Endodermal cell (in vitro differentiated cells): ENCODE results near the gene KIDINS220. TPM values are rescaled to one million over a fixed set of nuclear protein-coding genes. Genes with fewer than 3 reads are reported as not detected.

Source experiments
- DNase-seq: peaks from one replicate; pipeline ENCODE4 v3.0.0-alpha.2; 2017
- H3K27ac ChIP-seq: 2 replicates; pipeline ENCODE4 v1.5.1; 2013; ENCODE audit warnings: mild to moderate bottlenecking, low read depth, low read length, moderate library complexity
- H3K27me3 ChIP-seq: 2 replicates; pipeline ENCODE4 v1.6.1; 2013; ENCODE audit warnings: mild to moderate bottlenecking, low read length, moderate library complexity; ENCODE audit not compliant: insufficient read depth, control insufficient read depth, poor library complexity, severe bottlenecking
- H3K36me3 ChIP-seq: 2 replicates; pipeline ENCODE4 v1.7.0; 2013; ENCODE audit warnings: mild to moderate bottlenecking, low read length, moderate library complexity; ENCODE audit not compliant: control insufficient read depth, insufficient read depth
- H3K4me1 ChIP-seq: one replicate; pipeline ENCODE4 v1.7.0; 2013; ENCODE audit warnings: low read length; ENCODE audit not compliant: control insufficient read depth, insufficient read depth
- H3K4me3 ChIP-seq: 2 replicates; pipeline ENCODE4 v1.5.1; 2013; ENCODE audit warnings: mild to moderate bottlenecking, low read length, moderate library complexity
- H3K9ac ChIP-seq: 2 replicates; pipeline ENCODE4 v1.6.1; 2013; ENCODE audit warnings: mild to moderate bottlenecking, low read length, moderate library complexity; ENCODE audit not compliant: poor library complexity, severe bottlenecking; ENCODE audit errors: extremely low read depth
- H3K9me3 ChIP-seq: 2 replicates; pipeline ENCODE4 v1.6.1; 2013; ENCODE audit warnings: mild to moderate bottlenecking, low read length, moderate library complexity; ENCODE audit not compliant: control insufficient read depth
- H3K27ac Mint-ChIP-seq: 2 replicates; pipeline ENCODE4 v1.8.0; 2020; ENCODE audit warnings: mixed read lengths
- H3K27me3 Mint-ChIP-seq: 2 replicates; pipeline ENCODE4 v1.8.0; 2021; ENCODE audit warnings: mild to moderate bottlenecking, mixed read lengths; ENCODE audit not compliant: insufficient read depth
- H3K36me3 Mint-ChIP-seq: 2 replicates; pipeline ENCODE4 v1.8.0; 2020; ENCODE audit warnings: low read depth, mixed read lengths
- H3K4me1 Mint-ChIP-seq: 2 replicates; pipeline ENCODE4 v1.8.0; 2020; ENCODE audit warnings: mixed read lengths
- H3K4me3 Mint-ChIP-seq: 2 replicates; pipeline ENCODE4 v1.8.0; 2020; ENCODE audit warnings: mild to moderate bottlenecking, moderate library complexity, mixed read lengths
- H3K9me3 Mint-ChIP-seq: 2 replicates; pipeline ENCODE4 v1.8.0; 2020; ENCODE audit warnings: mild to moderate bottlenecking, mixed read lengths
- CTCF ChIP-seq: fragments of 200-600 bp; sonication (generic); conservative IDR thresholded peaks from 2 replicates; pipeline ENCODE4 v1.5.0; 2021; ENCODE audit warnings: antibody characterized with exemption, mild to moderate bottlenecking
- WGBS, 2 experiments: methylation state at CpG; one replicate each; pipeline versions ENCODE4 v1.1.5 to v1.1.7; 2013; ENCODE audit warnings: missing lambda C conversion rate in 2 of 2, mixed read lengths in 1 of 2; ENCODE audit not compliant: insufficient coverage in 1 of 2, insufficient read length in 1 of 2; 5-methylcytosine and 5-hydroxymethylcytosine counted together
- total RNA-seq, 2 donors: library from RNA; stranded (reverse); fragmentation: NEBNext Ultra II Directional in 1 of 2; extraction: Animal tissue kit (Norgen Biotek cat#: 25700) in 1 of 2; gene quantifications; 2 replicates in 1 of 2; 3 replicates in 1 of 2; pipeline ENCODE4 v1.2.1, GENCODE V29; 2021

Gene KIDINS220
- total RNA-seq, 2 donors from 2014 or later = 33.8 to 35.2 TPM

GRCh38 chr2:8837795-8838140 is 355 bp upstream of the KIDINS220 start:
- Mint-ChIP-seq H3K27me3 (peaks cover 2% of the 10 kb centered on the region), H3K4me1 (peaks cover 39% of the 10 kb centered on the region), H3K9me3 (peaks cover 8% of the 10 kb centered on the region), H3K27ac (no peak overlapping the region), H3K36me3 (no peaks in the 10 kb centered on the region), H3K4me3 (peak overlapping the region; percentile 95)
- Histone ChIP-seq H3K9ac (no peak overlapping the region), H3K4me1 (peaks cover 6% of the 10 kb centered on the region), H3K27ac (no peak overlapping the region), H3K36me3 (no peaks in the 10 kb centered on the region), H3K27me3 (no peaks in the 10 kb centered on the region), H3K9me3 (no peaks in the 10 kb centered on the region), H3K4me3 (no peak overlapping the region)
- WGBS, 2 experiments = 85 to 89% methylated on average over 11 of the region's 11 CpGs
- no peak for DNase-seq
- no peak for TF ChIP-seq CTCF

DNA sequence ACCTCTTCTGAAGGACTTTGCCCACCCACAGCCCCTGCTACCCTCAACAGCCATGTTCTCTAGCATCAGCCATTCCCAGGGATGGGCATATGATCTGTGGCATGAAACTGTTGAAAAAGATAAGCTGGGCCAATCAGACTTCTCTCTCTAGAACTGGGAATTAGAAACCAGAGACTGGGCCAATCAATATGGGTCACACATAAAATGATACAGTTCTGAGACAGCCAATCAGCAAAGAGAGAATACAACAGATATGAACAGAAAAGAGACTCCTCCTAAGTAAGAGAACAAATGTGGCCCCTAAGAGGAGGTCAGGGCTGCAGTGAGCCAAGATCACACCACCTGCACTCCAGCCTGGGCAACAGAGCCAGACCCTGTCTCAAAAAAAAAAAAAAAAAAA is 2.1 kb downstream of the KIDINS220 start:
- no peaks in the 10 kb centered on the region for H3K36me3 Mint-ChIP-seq
- H3K27ac ChIP-seq = no peak overlapping the region
- H3K4me1 ChIP-seq = no peaks in the 10 kb centered on the region
- H3K36me3 ChIP-seq = no peaks in the 10 kb centered on the region
- no peak overlapping the region for H3K27ac Mint-ChIP-seq
- H3K9me3 Mint-ChIP-seq = peaks cover 7% of the 10 kb centered on the region
- peak overlapping the region; percentile 94 for H3K4me3 ChIP-seq
- H3K9me3 ChIP-seq = no peaks in the 10 kb centered on the region
- H3K27me3 Mint-ChIP-seq = peaks cover 2% of the 10 kb centered on the region
- peaks cover 28% of the 10 kb centered on the region for H3K4me1 Mint-ChIP-seq
- no peak for TF ChIP-seq CTCF
- H3K4me3 Mint-ChIP-seq = peak overlapping the region; percentile 95
- H3K27me3 ChIP-seq = no peaks in the 10 kb centered on the region
- H3K9ac ChIP-seq = no peak overlapping the region
- DNase-seq = no peak

DNA sequence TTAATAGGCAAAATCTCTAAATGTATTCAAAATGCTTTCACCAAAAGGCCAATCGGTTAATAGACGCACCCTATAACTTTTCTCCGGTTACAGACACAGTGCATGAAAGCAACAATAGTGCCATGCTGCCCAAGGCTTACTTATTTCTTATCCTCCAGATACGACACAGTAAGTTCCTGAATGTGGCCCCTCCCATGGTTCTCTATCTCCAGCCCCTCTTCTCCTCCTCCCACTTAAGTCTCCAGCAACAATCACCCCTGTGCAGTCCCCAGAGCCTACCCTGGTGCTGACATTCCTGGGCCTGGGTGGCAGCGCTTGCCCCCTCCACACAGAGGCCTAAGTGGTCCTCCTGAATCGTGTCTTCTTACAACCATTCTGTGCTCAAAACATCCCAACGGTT is 3.6 kb downstream of the KIDINS220 start:
- H3K27ac Mint-ChIP-seq = no peak overlapping the region
- Histone ChIP-seq H3K9ac (no peak overlapping the region), H3K4me1 (no peaks in the 10 kb centered on the region), H3K27ac (no peak overlapping the region), H3K36me3 (no peaks in the 10 kb centered on the region), H3K4me3 (no peak overlapping the region), H3K9me3 (no peaks in the 10 kb centered on the region), H3K27me3 (no peaks in the 10 kb centered on the region)
- 92% methylated on average over 7 of the region's 7 CpGs for WGBS, 2 experiments
- peaks cover 3% of the 10 kb centered on the region for H3K9me3 Mint-ChIP-seq
- no peak overlapping the region for H3K4me3 Mint-ChIP-seq
- no peaks in the 10 kb centered on the region for H3K36me3 Mint-ChIP-seq
- H3K27me3 Mint-ChIP-seq = peaks cover 1% of the 10 kb centered on the region
- H3K4me1 Mint-ChIP-seq = peaks cover 27% of the 10 kb centered on the region
- TF ChIP-seq CTCF = no peak
- no peak for DNase-seq
